ENCODE data around the gene NECAB3.

NECAB3 gene

GRCh38 chr20:33664085-33664761, 10.0 kb downstream of the NECAB3 start:
- DNase-seq (ENCODE audit: low spot score), result peak; percentile 52

- peak; percentile 97 for DNase-seq (ENCODE audit: low spot score)
Measured at GRCh38 chr20:33663161-33664084, 10.8 kb downstream of the NECAB3 start.

- no peak for DNase-seq (ENCODE audit: low spot score)
Measured at GRCh38 chr20:33662172-33662571, 12.1 kb downstream of the NECAB3 start, which contains the start of gene C20orf144. Gene C20orf144, plus strand, starts transcription at chr20:33662327. Its CDS starts 19 bp downstream, at chr20:33662346.

GRCh38 chr20:33660685-33661058, 13.6 kb downstream of the NECAB3 start:
- DNase-seq (ENCODE audit: low spot score), result no peak

- no peak for DNase-seq (ENCODE audit: low spot score)
Measured at GRCh38 chr20:33660035-33660684, 14.1 kb downstream of the NECAB3 start.

- no peak for DNase-seq (ENCODE audit: low spot score)
Measured at GRCh38 chr20:33659341-33660034, 14.7 kb downstream of the NECAB3 start.

GRCh38 chr20:33658929-33659328, 15.3 kb downstream of the NECAB3 start:
- no peak for DNase-seq (ENCODE audit: low spot score)

- DNase-seq (ENCODE audit: low spot score), result no peak
Measured at GRCh38 chr20:33658510-33658909, 15.7 kb downstream of the NECAB3 start.

- no peak for DNase-seq (ENCODE audit: low spot score)
Measured at GRCh38 chr20:33657704-33658095, 16.5 kb downstream of the NECAB3 start.

- no peak for DNase-seq (ENCODE audit: low spot score)
Measured at GRCh38 chr20:33656783-33657703, 17.2 kb downstream of the NECAB3 start.

GRCh38 chr20:33656010-33656782, 18.0 kb downstream of the NECAB3 start:
- DNase-seq (ENCODE audit: low spot score), result no peak

GRCh38 chr20:33655164-33655563, 19.1 kb downstream of the NECAB3 start:
- no peak for DNase-seq (ENCODE audit: low spot score)

- DNase-seq (ENCODE audit: low spot score), result no peak
Measured at GRCh38 chr20:33654680-33655161, 19.5 kb downstream of the NECAB3 start.

GRCh38 chr20:33653900-33654596, 20.2 kb downstream of the NECAB3 start:
- no peak for DNase-seq (ENCODE audit: low spot score)

- DNase-seq (ENCODE audit: low spot score), result peak; percentile 98
Measured at GRCh38 chr20:33653218-33653899, 20.9 kb downstream of the NECAB3 start.

- no peak for DNase-seq (ENCODE audit: low spot score)
Measured at GRCh38 chr20:33651562-33652048, 22.6 kb downstream of the NECAB3 start.

GRCh38 chr20:33650753-33651561, 23.3 kb downstream of the NECAB3 start:
- DNase-seq (ENCODE audit: low spot score), result no peak
